ENCODE data around the gene DUSP21. TPM values are rescaled to one million over a fixed set of nuclear protein-coding genes. Genes with fewer than 3 reads are reported as not detected.
"Not testable (repeated sequence)": the region's sequence is repeated elsewhere in the genome, so short reads cannot be mapped to it uniquely, and the experiment has no call there.

DUSP21 gene
- total RNA-seq, 1 donor from 2014 or later: not detected

- H3K27me3 ChIP-seq (ENCODE audit: control insufficient read depth, insufficient read depth, low read length): no peaks in the 10 kb centered on the region
- DNase-seq (ENCODE audit: low read depth): no peak
- FAIRE-seq: no peak
Measured at GRCh38 chrX:44822601-44823000, 21.2 kb upstream of the DUSP21 start.

GRCh38 chrX:44823193-44823592 lies 20.6 kb upstream of the DUSP21 start:
- not testable (repeated sequence) for H3K27me3 ChIP-seq (ENCODE audit: control insufficient read depth, insufficient read depth, low read length); H3K4me3 ChIP-seq (ENCODE audit: low read depth, low read length)
- peak; percentile 47 for FAIRE-seq

More at GRCh38 chrX:44822601-44823000, 21.2 kb upstream of the DUSP21 start:
- Histone ChIP-seq H3K36me3 (ENCODE audit: control insufficient read depth, insufficient read depth, low read length) (no peaks in the 10 kb centered on the region), H3K4me3 (ENCODE audit: low read depth, low read length) (no peak overlapping the region)
- TF ChIP-seq, protein P1, sequence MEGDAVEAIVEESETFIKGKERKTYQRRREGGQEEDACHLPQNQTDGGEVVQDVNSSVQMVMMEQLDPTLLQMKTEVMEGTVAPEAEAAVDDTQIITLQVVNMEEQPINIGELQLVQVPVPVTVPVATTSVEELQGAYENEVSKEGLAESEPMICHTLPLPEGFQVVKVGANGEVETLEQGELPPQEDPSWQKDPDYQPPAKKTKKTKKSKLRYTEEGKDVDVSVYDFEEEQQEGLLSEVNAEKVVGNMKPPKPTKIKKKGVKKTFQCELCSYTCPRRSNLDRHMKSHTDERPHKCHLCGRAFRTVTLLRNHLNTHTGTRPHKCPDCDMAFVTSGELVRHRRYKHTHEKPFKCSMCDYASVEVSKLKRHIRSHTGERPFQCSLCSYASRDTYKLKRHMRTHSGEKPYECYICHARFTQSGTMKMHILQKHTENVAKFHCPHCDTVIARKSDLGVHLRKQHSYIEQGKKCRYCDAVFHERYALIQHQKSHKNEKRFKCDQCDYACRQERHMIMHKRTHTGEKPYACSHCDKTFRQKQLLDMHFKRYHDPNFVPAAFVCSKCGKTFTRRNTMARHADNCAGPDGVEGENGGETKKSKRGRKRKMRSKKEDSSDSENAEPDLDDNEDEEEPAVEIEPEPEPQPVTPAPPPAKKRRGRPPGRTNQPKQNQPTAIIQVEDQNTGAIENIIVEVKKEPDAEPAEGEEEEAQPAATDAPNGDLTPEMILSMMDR (IDR thresholded peaks at IDR 0.05; ENCODE audit: insufficient read depth, low read length, severe bottlenecking): no peak

GRCh38 chrX:44828008-44828605 lies 15.7 kb upstream of the DUSP21 start:
- Histone ChIP-seq H3K27me3 (ENCODE audit: control insufficient read depth, insufficient read depth, low read length) (no peaks in the 10 kb centered on the region), H3K36me3 (ENCODE audit: control insufficient read depth, insufficient read depth, low read length) (no peaks in the 10 kb centered on the region), H3K4me3 (ENCODE audit: low read depth, low read length) (no peak overlapping the region)
- TF ChIP-seq, protein P1 (IDR thresholded peaks at IDR 0.05; ENCODE audit: insufficient read depth, low read length, severe bottlenecking): no peak
- peak; percentile 91 for DNase-seq (ENCODE audit: low read depth)
- no peak for FAIRE-seq

More at GRCh38 chrX:44823193-44823592, 20.6 kb upstream of the DUSP21 start:
- H3K36me3 ChIP-seq (ENCODE audit: control insufficient read depth, insufficient read depth, low read length); DNase-seq (ENCODE audit: low read depth): not testable (repeated sequence)

DNA sequence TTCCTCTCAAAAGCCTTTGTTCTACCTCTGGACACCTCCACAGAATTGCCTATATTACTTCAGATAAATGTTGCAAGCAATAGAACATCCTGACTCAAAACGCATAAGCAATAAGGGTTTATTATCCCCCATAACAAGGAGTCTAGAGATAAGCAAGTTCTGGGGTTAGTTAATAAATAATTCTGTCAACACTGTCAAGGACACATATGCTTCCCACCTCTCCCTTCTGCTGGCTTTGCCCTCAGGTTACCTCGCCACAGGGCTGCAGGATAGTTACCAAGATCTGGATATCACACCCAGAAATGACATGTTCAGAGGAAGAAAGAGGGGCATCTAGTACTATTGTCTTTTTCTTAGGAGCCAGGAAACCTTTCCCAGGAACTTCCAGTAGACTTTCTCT lies 14.0 kb upstream of the DUSP21 start:
- no peak overlapping the region for H3K4me3 ChIP-seq (ENCODE audit: low read depth, low read length)
- no peaks in the 10 kb centered on the region for H3K27me3 ChIP-seq (ENCODE audit: control insufficient read depth, insufficient read depth, low read length)
- H3K36me3 ChIP-seq (ENCODE audit: control insufficient read depth, insufficient read depth, low read length): no peaks in the 10 kb centered on the region
- no peak for DNase-seq (ENCODE audit: low read depth)
- no peak for FAIRE-seq
- TF ChIP-seq, protein P1 (IDR thresholded peaks at IDR 0.05; ENCODE audit: insufficient read depth, low read length, severe bottlenecking): no peak

GRCh38 chrX:44842550-44843317 lies 1.1 kb upstream of the DUSP21 start:
- no peak overlapping the region for H3K4me3 ChIP-seq (ENCODE audit: low read depth, low read length)
- no peaks in the 10 kb centered on the region for H3K36me3 ChIP-seq (ENCODE audit: control insufficient read depth, insufficient read depth, low read length)
- TF ChIP-seq, protein P1 (IDR thresholded peaks at IDR 0.05; ENCODE audit: insufficient read depth, low read length, severe bottlenecking): no peak
- DNase-seq (ENCODE audit: low read depth) (peak; percentile 60), FAIRE-seq (no peak)
- H3K27me3 ChIP-seq (ENCODE audit: control insufficient read depth, insufficient read depth, low read length): no peaks in the 10 kb centered on the region

GRCh38 chrX:44843318-44843702 lies 511 bp upstream of the DUSP21 start:
- FAIRE-seq: no peak
- Histone ChIP-seq H3K27me3 (ENCODE audit: control insufficient read depth, insufficient read depth, low read length) (no peaks in the 10 kb centered on the region), H3K36me3 (ENCODE audit: control insufficient read depth, insufficient read depth, low read length) (no peaks in the 10 kb centered on the region), H3K4me3 (ENCODE audit: low read depth, low read length) (no peak overlapping the region)
- TF ChIP-seq, protein P1 (IDR thresholded peaks at IDR 0.05; ENCODE audit: insufficient read depth, low read length, severe bottlenecking): no peak
- DNase-seq (ENCODE audit: low read depth): peak; percentile 77

All from bronchial epithelial cell (primary cell).